Left lung (tissue), 10 donors: ENCODE data around the gene DAB2IP. TPM values are rescaled to one million over a fixed set of nuclear protein-coding genes. Genes with fewer than 3 reads are reported as not detected.

ENCODE experiments used
- ATAC-seq: fragments of 200-7000 bp; cut with Tn5 transposase; one replicate; pipeline ENCODE4 v1.9.1; 2020; ENCODE audit warnings: moderate library complexity
- DNase-seq, 4 donors: peaks; one replicate each; pipeline ENCODE4 v3.0.0-alpha.2; 2013 to 2020
- H3K27ac ChIP-seq, 2 donors: fragments of 200-600 bp; sonication (generic) in 1 of 2; one replicate each; pipeline versions ENCODE4 v1.5.0 to v1.8.0; 2020 to 2021
- H3K27me3 ChIP-seq, 2 donors: fragments of 200-600 bp; sonication (generic) in 1 of 2; one replicate each; pipeline versions ENCODE4 v1.5.0 to v1.8.0; 2020 to 2021
- H3K36me3 ChIP-seq, 2 donors: fragments of 200-600 bp; sonication (generic) in 1 of 2; one replicate each; pipeline versions ENCODE4 v1.5.0 to v1.8.0; 2020 to 2021
- H3K4me1 ChIP-seq, 2 donors: fragments of 200-600 bp; one replicate each; pipeline ENCODE4 v1.8.0; 2021
- H3K4me3 ChIP-seq, 2 donors: fragments of 200-600 bp; sonication (generic) in 1 of 2; one replicate each; pipeline versions ENCODE4 v1.5.0 to v1.8.0; 2020 to 2021; ENCODE audit warnings: mild to moderate bottlenecking in 1 of 2
- H3K9me3 ChIP-seq, 2 donors: fragments of 200-600 bp; sonication (generic) in 1 of 2; one replicate each; pipeline versions ENCODE4 v1.5.0 to v1.8.0; 2020 to 2021
- CTCF ChIP-seq, 2 donors: fragments of 200-600 bp; sonication (generic) in 1 of 2; IDR thresholded peaks; one replicate each; pipeline versions ENCODE4 v1.5.0 to v1.8.0; 2021; ENCODE audit warnings: antibody characterized with exemption in 2 of 2
- intact Hi-C, 2 donors: fragments of 100-400 bp; cut with DNase I; formaldehyde crosslinking; loops; one replicate each; pipeline versions ENCODE4 v1.11.2 to v1.14.2; 2022
- polyA plus RNA-seq, 6 donors: library from polyadenylated mRNA; unstranded; fragments of 120-200 nt; gene quantifications; one replicate each; pipeline ENCODE4 v1.2.1, GENCODE V29; 2013; ENCODE audit not compliant: insufficient read length in 6 of 6
- total RNA-seq, 2 donors: library from RNA; stranded (reverse); fragmentation: NEBNext Ultra II Directional; extraction: Animal tissue kit (Norgen Biotek cat#: 25700); gene quantifications; one replicate each; pipeline ENCODE4 v1.2.1, GENCODE V29; 2021
- donor health status: DM: no; HTN: yes; CAD: no.
- donor health status: DM: no; HTN: no; CAD: no.

Gene DAB2IP
- total and polyA plus RNA-seq, 8 donors: 25.0 to 53.4 (median 34.6) TPM

GRCh38 chr9:121798941-121799340 is 147.5 kb downstream of the DAB2IP start:
- no peak for TF ChIP-seq CTCF (IDR thresholded peaks at IDR 0.05)
- no peak overlapping the region for H3K27ac ChIP-seq
- H3K36me3 ChIP-seq: no peaks in the 10 kb centered on the region
- DNase-seq (no peak), ATAC-seq (no peak)
- no peaks in the 10 kb centered on the region for H3K27me3 ChIP-seq
- no peaks in the 10 kb centered on the region for H3K4me1 ChIP-seq
- no peak overlapping the region for H3K4me3 ChIP-seq
- intact Hi-C loops: no loop called here
- H3K9me3 ChIP-seq: no peaks in the 10 kb centered on the region

GRCh38 chr9:121800376-121800775 is 148.9 kb downstream of the DAB2IP start:
- Histone ChIP-seq H3K4me3 (no peak overlapping the region), H3K27me3 (no peaks in the 10 kb centered on the region), H3K27ac (no peak overlapping the region), H3K4me1 (no peaks in the 10 kb centered on the region), H3K9me3 (peaks cover 0 to 9% of the 10 kb centered on the region in 2 donors), H3K36me3 (no peaks in the 10 kb centered on the region)
- DNase-seq (no peak), ATAC-seq (no peak)
- no peak for TF ChIP-seq CTCF (IDR thresholded peaks at IDR 0.05)
- intact Hi-C loops: no loop called here

- intact Hi-C loops: no loop called here
- Histone ChIP-seq H3K9me3 (peaks cover 0 to 9% of the 10 kb centered on the region in 2 donors), H3K4me3 (no peak overlapping the region), H3K36me3 (no peaks in the 10 kb centered on the region), H3K27me3 (no peaks in the 10 kb centered on the region), H3K27ac (no peak overlapping the region), H3K4me1 (no peaks in the 10 kb centered on the region)
- ATAC-seq (no peak), DNase-seq (no peak)
- TF ChIP-seq CTCF (IDR thresholded peaks at IDR 0.05): no peak
These were observed 150.1 kb downstream of the DAB2IP start for GRCh38 chr9:121801579-121801978.

- no peak for TF ChIP-seq CTCF (IDR thresholded peaks at IDR 0.05)
These were observed 151.3 kb downstream of the DAB2IP start for GRCh38 chr9:121802753-121803152.

GRCh38 chr9:121807069-121807822 is 155.8 kb downstream of the DAB2IP start:
- ATAC-seq (no peak), DNase-seq (no peak)

More at GRCh38 chr9:121802753-121803152, 151.3 kb downstream of the DAB2IP start:
- intact Hi-C loops: no loop called here
- Histone ChIP-seq H3K27ac (no peak overlapping the region), H3K4me3 (no peak overlapping the region), H3K27me3 (no peaks in the 10 kb centered on the region), H3K36me3 (no peaks in the 10 kb centered on the region), H3K4me1 (no peaks in the 10 kb centered on the region), H3K9me3 (peaks cover 0 to 9% of the 10 kb centered on the region in 2 donors)
- ATAC-seq (no peak), DNase-seq (no peak)

More at GRCh38 chr9:121807069-121807822, 155.8 kb downstream of the DAB2IP start:
- TF ChIP-seq CTCF (IDR thresholded peaks at IDR 0.05): no peak
- H3K4me1 ChIP-seq: no peaks in the 10 kb centered on the region
- no peak overlapping the region for H3K4me3 ChIP-seq
- H3K9me3 ChIP-seq: peaks cover 0 to 9% of the 10 kb centered on the region in 2 donors
- H3K27ac ChIP-seq: no peak overlapping the region
- intact Hi-C loops: no loop called here
- H3K27me3 ChIP-seq: no peaks in the 10 kb centered on the region
- H3K36me3 ChIP-seq: no peaks in the 10 kb centered on the region
